ENCODE data around the gene ITGAL. TPM values are rescaled to one million over a fixed set of nuclear protein-coding genes. Genes with fewer than 3 reads are reported as not detected.

Gene ITGAL
- total RNA-seq, 2 experiments from 2014 or later: 210 to 222 TPM

DNA sequence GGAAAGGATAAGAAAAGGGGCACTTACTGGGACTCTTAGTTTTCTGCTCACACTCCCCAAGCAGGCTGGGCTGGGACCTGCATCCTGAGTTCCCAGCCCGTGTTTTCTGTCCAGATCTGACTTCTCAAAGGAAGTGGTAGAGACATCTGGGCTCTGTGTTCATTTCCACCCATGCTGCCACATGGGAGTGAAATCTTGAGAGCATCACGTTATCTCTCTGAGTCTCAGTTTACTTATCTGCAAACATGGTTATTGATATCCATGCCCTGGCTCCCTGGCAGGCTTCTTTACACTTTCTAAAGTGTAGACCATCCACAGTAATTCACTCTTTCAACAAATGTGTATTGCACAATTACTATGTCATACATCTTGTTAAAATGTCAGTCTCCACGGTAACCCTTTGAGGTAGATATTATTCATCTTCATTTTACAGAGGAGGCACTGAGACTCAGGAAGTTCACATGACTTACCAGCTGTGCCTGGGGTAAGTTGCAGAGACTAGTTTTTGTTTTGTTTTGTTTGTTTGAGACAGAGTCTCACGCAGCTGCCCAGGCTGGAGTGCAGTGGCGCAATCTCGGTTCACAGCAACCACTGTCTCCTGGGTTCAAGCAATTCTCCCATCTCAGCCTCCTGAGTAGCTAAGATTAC lies 95.6 kb downstream of the ITGAL start:
- Mint-ChIP-seq H3K4me1 (peaks cover 45% of the 10 kb centered on the region), H3K4me3 (peak overlapping the region; percentile 63), H3K36me3 (ENCODE audit: low read depth) (peaks cover 4% of the 10 kb centered on the region), H3K9me3 (ENCODE audit: low read depth) (no peaks in the 10 kb centered on the region), H3K27ac (peak overlapping the region; percentile 98), H3K27me3 (no peaks in the 10 kb centered on the region)
- DNase-seq (peak; percentile 74), ATAC-seq (peak; percentile 52)
- ChIA-PET CTCF (interaction anchor here (0.6 to 0.8 kb wide), 4 partner anchors 32 to 138 kb away, joined by 3 read pairs; partner anchors contain the start of genes DCTPP1 and ITGAL), POLR2A (interaction anchor here (0.7 to 1.2 kb wide), 4 partner anchors 10 to 96 kb away, joined by 3 to 6 read pairs (median 5); partner anchors contain the start of genes ITGAL, ZNF689, ZNF747 and ZNF764)
- intact Hi-C loops (cut with DNase I, micrococcal nuclease): loop anchor here (1.0 to 5.0 kb wide), 5 partner anchors 10 to 97 kb away; partner anchors contain the start of genes ZNF764 (in 2 of the 2), FBRS (in 1 of the 2) and ITGAL (in 1 of the 2)

- Mint-ChIP-seq H3K36me3 (ENCODE audit: low read depth) (peaks cover 5% of the 10 kb centered on the region), H3K9me3 (ENCODE audit: low read depth) (no peaks in the 10 kb centered on the region), H3K27me3 (no peaks in the 10 kb centered on the region), H3K4me1 (peaks cover 50% of the 10 kb centered on the region), H3K4me3 (no peak overlapping the region), H3K27ac (peak overlapping the region; percentile 60)
- POLR2A ChIA-PET: interaction anchor here (1.2 kb wide), 1 partner anchor 97 kb away, joined by 4 read pairs; the partner anchor contains the start of gene ITGAL
- CTCF ChIA-PET: no interaction called here
- intact Hi-C loops (cut with DNase I, micrococcal nuclease): loop anchor here in 1 of 2 experiments (5.0 kb wide), 2 partner anchors 88 to 97 kb away; partner anchors contain the start of genes FBRS and ITGAL
- DNase-seq (no peak), ATAC-seq (no peak)
Observed at GRCh38 chr16:30569281-30569680, 96.7 kb downstream of the ITGAL start.

- intact Hi-C loops (cut with DNase I, micrococcal nuclease): loop anchor here in 1 of 2 experiments (5.0 kb wide), 2 partner anchors 87 to 98 kb away; partner anchors contain the start of genes FBRS and ITGAL
- CTCF ChIA-PET: interaction anchor here (1.1 to 1.2 kb wide), 2 partner anchors 34 to 43 kb away, joined by 3 read pairs; no protein-coding TSS in a partner anchor
- H3K4me3 Mint-ChIP-seq: no peak overlapping the region
- ATAC-seq: no peak
- peaks cover 8% of the 10 kb centered on the region for H3K36me3 Mint-ChIP-seq (ENCODE audit: low read depth)
- H3K9me3 Mint-ChIP-seq (ENCODE audit: low read depth): no peaks in the 10 kb centered on the region
- POLR2A ChIA-PET: interaction anchor here (1.2 kb wide), 1 partner anchor 140 kb away, joined by 5 read pairs; the partner anchor contains the start of gene DCTPP1
- H3K27me3 Mint-ChIP-seq: no peaks in the 10 kb centered on the region
- H3K4me1 Mint-ChIP-seq: peaks cover 54% of the 10 kb centered on the region
- DNase-seq: no peak
- H3K27ac Mint-ChIP-seq: no peak overlapping the region
Observed at GRCh38 chr16:30569746-30570635, 97.4 kb downstream of the ITGAL start.

DNA sequence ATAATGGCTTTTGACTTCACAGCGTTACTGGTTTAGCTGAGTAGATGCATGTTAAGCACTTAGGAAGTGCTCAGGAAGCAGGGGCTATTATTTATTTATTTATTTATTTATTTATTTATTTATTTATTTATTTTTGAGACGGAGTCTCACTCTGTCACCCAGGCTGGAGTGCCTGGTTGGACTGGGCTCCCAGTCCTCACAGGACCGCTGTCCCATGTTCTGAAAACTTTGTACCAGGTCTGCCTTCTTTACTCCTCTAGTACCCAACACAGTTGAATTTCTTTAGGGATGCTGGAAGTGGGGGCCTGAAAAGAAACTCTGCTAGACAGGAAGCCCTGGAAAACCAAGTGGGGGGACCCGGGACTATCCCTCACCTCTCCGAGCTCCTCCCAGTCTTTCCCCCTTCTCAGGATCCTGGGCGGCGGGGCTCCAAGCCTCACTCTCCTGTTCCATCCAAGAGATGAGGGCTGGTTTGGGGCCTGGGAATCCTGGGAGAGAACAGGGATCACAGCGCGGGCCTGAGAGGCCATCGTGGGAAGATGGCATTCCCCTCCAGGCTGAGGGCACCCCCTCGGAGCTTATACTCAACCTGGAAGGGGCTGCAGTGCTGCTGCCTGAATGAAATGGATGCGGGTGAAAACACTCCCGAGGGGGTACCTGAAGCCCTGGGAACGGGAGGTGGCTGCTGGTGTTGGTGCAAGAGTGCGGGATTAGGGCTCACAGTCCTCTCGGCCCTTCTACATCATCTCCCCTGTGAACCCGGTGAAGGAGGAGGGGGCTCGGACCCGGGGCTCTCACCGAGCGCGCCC lies 98.3 kb downstream of the ITGAL start:
- ATAC-seq: no peak
- POLR2A ChIA-PET: interaction anchor here (1.2 to 2.2 kb wide), 4 partner anchors 13 to 141 kb away, joined by 5 to 21 read pairs (median 9); partner anchors contain the start of genes DCTPP1, ZNF747 and ZNF764
- no peaks in the 10 kb centered on the region for H3K27me3 Mint-ChIP-seq
- peak; percentile 34 for DNase-seq
- H3K4me3 Mint-ChIP-seq: peak overlapping the region; percentile 87
- H3K9me3 Mint-ChIP-seq (ENCODE audit: low read depth): no peaks in the 10 kb centered on the region
- intact Hi-C loops (cut with DNase I, micrococcal nuclease): loop anchor here (1.0 kb wide), 2 partner anchors 13 to 36 kb away; partner anchors contain the start of gene ZNF764 (in 1 of the 2)
- H3K27ac Mint-ChIP-seq: peak overlapping the region; percentile 93
- peaks cover 8% of the 10 kb centered on the region for H3K36me3 Mint-ChIP-seq (ENCODE audit: low read depth)
- CTCF ChIA-PET: interaction anchor here (1.1 to 1.6 kb wide), 4 partner anchors 15 to 44 kb away, joined by 3 to 7 read pairs (median 3); partner anchors contain the start of gene ZNF785
- peaks cover 63% of the 10 kb centered on the region for H3K4me1 Mint-ChIP-seq

- Mint-ChIP-seq H3K9me3 (ENCODE audit: low read depth) (no peaks in the 10 kb centered on the region), H3K4me3 (peak within 1 kb of the TSS; percentile 87), H3K36me3 (ENCODE audit: low read depth) (peaks cover 8% of the 10 kb centered on the region), H3K27ac (peak within 1 kb of the TSS; percentile 93), H3K4me1 (peaks cover 60% of the 10 kb centered on the region), H3K27me3 (no peaks in the 10 kb centered on the region)
- ChIA-PET POLR2A (interaction anchor here (0.6 to 2.2 kb wide), 16 partner anchors 9 to 201 kb away, joined by 3 to 21 read pairs (median 4); partner anchors contain the start of genes DCTPP1, ZNF747, ZNF764 and ZNF785), CTCF (interaction anchor here (0.7 to 1.6 kb wide), 17 partner anchors 12 to 297 kb away, joined by 3 to 12 read pairs (median 4); partner anchors contain the start of genes DCTPP1, ZNF747, ZNF764 and ZNF785)
- intact Hi-C loops (cut with DNase I, micrococcal nuclease): loop anchor here (1.0 to 2.0 kb wide), 8 partner anchors 13 to 141 kb away; partner anchors contain the start of genes ZNF764 (in 2 of the 2), ZNF785 (in 2 of the 2), DCTPP1 (in 1 of the 2) and PRR14 (in 1 of the 2)
- peak; percentile 95 for DNase-seq
- ATAC-seq: peak; percentile 79
Observed at GRCh38 chr16:30571445-30572322, 99.1 kb downstream of the ITGAL start, which contains the start of gene ZNF688. Gene ZNF688, minus strand, starts transcription at chr16:30571714. Its CDS starts 85 bp downstream, at chr16:30571629.

Small RNAs within 50 kb of the gene (microRNA-seq; reads per million reads assigned to microRNA genes)
- 239 reads per million, percentile 73 among the genes with 10 or more reads in this experiment for gene MIR4518 (ENCODE audit: borderline replicate concordance)

Other genes starting within 250 kb of the ITGAL start
- 10 to 100 TPM; 10.5 to 11.3 TPM for gene NPIPB13, start 224.3 kb upstream of the ITGAL start, total RNA-seq
- gene CD2BP2, start 117.4 kb upstream of the ITGAL start, total RNA-seq: 10 to 100 TPM; 42.3 to 51.8 TPM
- gene TBC1D10B, start 102.2 kb upstream of the ITGAL start, total RNA-seq: 10 to 100 TPM; 38.1 to 43.4 TPM
- 1 to 10 TPM in 1 of 2 experiments, under 1 TPM in 1; 0.69 to 1.6 TPM for gene MYL11, start 97.9 kb upstream of the ITGAL start, total RNA-seq
- gene SEPTIN1, start 90.2 kb upstream of the ITGAL start, total RNA-seq: 100 to 1,000 TPM; 155 to 159 TPM
- 10 to 100 TPM; 10.6 to 11.0 TPM for gene ZNF48, start 77.3 kb upstream of the ITGAL start, total RNA-seq
- gene ZNF771, start 65.1 kb upstream of the ITGAL start, total RNA-seq: 1 to 10 TPM; 3.8 to 4.0 TPM
- gene DCTPP1, start 42.7 kb upstream of the ITGAL start, total RNA-seq: 100 to 1,000 TPM in 1 of 2 experiments, 10 to 100 TPM in 1; 89.3 to 102 TPM
- gene SEPHS2, start 26.9 kb upstream of the ITGAL start, total RNA-seq: 10 to 100 TPM; 37.8 to 56.0 TPM
- 10 to 100 TPM in 1 of 2 experiments, 1 to 10 TPM in 1; 8.9 to 11.1 TPM for gene ZNF768, start 53.8 kb downstream of the ITGAL start, total RNA-seq
- 1 to 10 TPM; 6.3 to 8.0 TPM for gene ZNF747, start 62.1 kb downstream of the ITGAL start, total RNA-seq
- gene ZNF764, start 85.6 kb downstream of the ITGAL start, total RNA-seq: 10 to 100 TPM in 1 of 2 experiments, 1 to 10 TPM in 1; 8.0 to 11.2 TPM
- gene ZNF688, start 99.0 kb downstream of the ITGAL start, total RNA-seq: 1 to 10 TPM; 7.1 to 9.1 TPM
- gene ZNF785, start 113.0 kb downstream of the ITGAL start, total RNA-seq: 10 to 100 TPM in 1 of 2 experiments, 1 to 10 TPM in 1; 9.2 to 10.8 TPM
- gene ZNF689, start 137.6 kb downstream of the ITGAL start, total RNA-seq: 10 to 100 TPM in 1 of 2 experiments, 1 to 10 TPM in 1; 9.0 to 10.7 TPM
- gene PRR14, start 178.2 kb downstream of the ITGAL start, total RNA-seq: 10 to 100 TPM; 76.8 to 77.8 TPM
- 100 to 1,000 TPM in 1 of 2 experiments, 10 to 100 TPM in 1; 84.7 to 111 TPM for gene FBRS, start 185.7 kb downstream of the ITGAL start, total RNA-seq
- gene SRCAP, start 226.4 kb downstream of the ITGAL start, total RNA-seq: 10 to 100 TPM; 58.7 to 69.5 TPM